GM20000 (cell line): ENCODE results near the gene RORC.

ENCODE experiments used
- DNase-seq: peaks from one replicate; pipeline ENCODE4 v3.0.0; 2012; ENCODE audit warnings: low spot score
- TF ChIP-seq, protein P1 (sequence below): IDR thresholded peaks from 2 replicates; pipeline ENCODE4 v1.5.1; 2012; ENCODE audit warnings: mild to moderate bottlenecking, control low read depth; ENCODE audit errors: extremely low read depth, missing control alignments

Gene RORC

DNA sequence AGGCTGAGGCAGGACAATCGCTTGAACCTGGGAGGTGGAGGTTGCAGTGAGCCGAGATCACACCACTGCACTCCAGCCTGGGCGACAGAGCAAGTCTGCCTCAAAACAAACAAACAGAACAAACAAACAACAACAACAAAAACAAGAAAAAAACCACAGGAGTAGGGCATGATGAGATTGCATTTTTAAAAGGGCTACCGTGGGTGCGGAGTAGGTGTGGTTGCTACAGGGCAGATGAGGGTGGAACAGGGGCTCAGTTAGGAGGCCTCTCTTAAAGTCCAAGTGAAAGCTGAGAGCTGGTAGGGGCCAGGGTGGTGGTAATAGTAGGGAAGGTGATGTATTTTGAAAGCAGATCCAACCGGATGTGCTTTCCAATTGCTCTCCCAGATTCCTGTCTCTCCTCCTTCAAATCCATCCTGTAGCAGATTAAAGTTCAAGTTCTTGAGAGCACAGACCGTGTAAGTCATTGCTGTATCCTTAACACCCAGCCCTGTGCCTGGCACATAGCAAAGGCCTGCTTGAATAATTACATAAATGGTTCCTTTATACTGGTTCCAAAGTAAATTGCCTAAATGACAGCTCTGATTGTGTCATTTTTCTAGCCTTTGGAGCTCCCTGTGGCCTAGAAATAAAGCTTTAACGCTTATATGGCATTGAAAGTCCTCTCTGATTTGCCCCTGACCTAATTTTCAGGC, 22.2 kb downstream of the RORC start:
- TF ChIP-seq, protein P1, sequence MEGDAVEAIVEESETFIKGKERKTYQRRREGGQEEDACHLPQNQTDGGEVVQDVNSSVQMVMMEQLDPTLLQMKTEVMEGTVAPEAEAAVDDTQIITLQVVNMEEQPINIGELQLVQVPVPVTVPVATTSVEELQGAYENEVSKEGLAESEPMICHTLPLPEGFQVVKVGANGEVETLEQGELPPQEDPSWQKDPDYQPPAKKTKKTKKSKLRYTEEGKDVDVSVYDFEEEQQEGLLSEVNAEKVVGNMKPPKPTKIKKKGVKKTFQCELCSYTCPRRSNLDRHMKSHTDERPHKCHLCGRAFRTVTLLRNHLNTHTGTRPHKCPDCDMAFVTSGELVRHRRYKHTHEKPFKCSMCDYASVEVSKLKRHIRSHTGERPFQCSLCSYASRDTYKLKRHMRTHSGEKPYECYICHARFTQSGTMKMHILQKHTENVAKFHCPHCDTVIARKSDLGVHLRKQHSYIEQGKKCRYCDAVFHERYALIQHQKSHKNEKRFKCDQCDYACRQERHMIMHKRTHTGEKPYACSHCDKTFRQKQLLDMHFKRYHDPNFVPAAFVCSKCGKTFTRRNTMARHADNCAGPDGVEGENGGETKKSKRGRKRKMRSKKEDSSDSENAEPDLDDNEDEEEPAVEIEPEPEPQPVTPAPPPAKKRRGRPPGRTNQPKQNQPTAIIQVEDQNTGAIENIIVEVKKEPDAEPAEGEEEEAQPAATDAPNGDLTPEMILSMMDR = no peak
- DNase-seq = no peak

GRCh38 chr1:151807766-151808165, 23.8 kb downstream of the RORC start:
- TF ChIP-seq, protein P1 = no peak
- DNase-seq = no peak

DNA sequence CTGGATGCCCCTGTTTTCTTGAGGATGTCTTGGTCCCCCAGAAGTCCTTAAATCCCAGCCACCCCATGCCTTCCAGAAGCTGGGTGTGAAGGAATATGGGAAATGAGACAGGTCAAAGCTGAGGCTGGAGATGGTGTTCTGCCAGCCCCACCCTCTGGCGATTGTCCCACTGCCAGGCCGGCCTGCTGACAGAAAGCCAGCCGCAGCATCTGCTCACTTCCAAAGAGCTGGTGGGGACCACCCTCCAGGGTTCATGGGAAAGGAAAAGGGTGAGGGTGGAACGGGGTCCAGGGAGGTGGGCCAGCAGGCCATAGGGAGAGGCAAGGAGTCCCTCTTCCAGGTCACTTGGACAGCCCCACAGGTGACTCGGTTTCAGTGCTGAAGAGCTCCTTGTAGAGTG, 24.5 kb downstream of the RORC start:
- DNase-seq = no peak

GRCh38 chr1:151806170-151806569, 25.4 kb downstream of the RORC start:
- TF ChIP-seq, protein P1 = no peak
- DNase-seq = no peak

More for the DNA sequence above, 24.5 kb downstream of the RORC start:
- TF ChIP-seq, protein P1 = no peak

GRCh38 chr1:151805066-151805820, 26.4 kb downstream of the RORC start, which contains the start of gene LINGO4:
Gene LINGO4 (minus strand): TSS chr1:151805419. CDS start chr1:151802704, 2,715 bp downstream.
- DNase-seq = no peak

DNA sequence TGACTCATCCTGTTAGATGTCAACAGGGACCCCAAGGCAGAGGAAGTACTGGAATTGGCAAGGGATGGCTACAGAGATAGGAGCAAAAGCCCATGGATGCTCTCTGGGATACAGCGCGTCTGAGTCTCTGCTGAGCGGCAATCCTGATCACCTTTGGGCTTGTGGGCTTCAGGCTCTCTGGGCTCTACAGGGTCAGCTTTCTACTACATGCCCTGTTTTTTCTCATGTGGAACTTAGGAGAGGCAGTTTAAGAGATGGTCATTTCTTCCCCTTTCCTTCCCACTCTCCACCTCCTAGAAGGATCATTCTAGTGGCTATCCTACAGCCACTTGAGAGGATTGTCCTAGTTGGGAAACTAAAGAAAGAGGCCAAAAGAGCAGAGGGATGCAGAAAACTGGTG, 27.7 kb downstream of the RORC start:
- no peak for DNase-seq
- TF ChIP-seq, protein P1 = no peak

More at GRCh38 chr1:151805066-151805820, 26.4 kb downstream of the RORC start, which contains the start of gene LINGO4:
- TF ChIP-seq, protein P1 = no peak

DNA sequence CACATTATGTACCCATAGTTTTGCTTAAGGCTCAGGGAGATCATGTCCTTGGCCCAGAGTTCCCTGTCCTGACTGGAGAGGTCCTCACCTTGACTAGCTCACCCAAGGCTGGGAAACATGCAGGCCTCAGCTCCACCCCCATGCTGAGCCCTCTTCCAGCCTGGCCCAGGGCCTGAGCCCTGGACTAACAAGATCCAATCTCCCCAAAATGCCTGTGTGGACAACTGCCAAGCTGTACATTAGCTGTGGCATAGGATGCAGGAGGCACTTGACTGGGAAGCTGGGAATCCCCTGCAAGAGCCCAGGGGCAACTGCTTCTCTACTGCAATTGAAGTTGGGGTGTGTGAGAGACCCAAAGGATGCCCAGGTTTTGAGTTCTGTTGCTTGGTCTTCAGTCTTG, 28.4 kb downstream of the RORC start:
- DNase-seq = no peak
- TF ChIP-seq, protein P1 = no peak
